ENCODE measurements around the gene PRKCE. TPM values are rescaled to one million over a fixed set of nuclear protein-coding genes. Genes with fewer than 3 reads are reported as not detected.

PRKCE gene
- total RNA-seq, 1 donor from 2014 or later, result 4.6 TPM

DNA sequence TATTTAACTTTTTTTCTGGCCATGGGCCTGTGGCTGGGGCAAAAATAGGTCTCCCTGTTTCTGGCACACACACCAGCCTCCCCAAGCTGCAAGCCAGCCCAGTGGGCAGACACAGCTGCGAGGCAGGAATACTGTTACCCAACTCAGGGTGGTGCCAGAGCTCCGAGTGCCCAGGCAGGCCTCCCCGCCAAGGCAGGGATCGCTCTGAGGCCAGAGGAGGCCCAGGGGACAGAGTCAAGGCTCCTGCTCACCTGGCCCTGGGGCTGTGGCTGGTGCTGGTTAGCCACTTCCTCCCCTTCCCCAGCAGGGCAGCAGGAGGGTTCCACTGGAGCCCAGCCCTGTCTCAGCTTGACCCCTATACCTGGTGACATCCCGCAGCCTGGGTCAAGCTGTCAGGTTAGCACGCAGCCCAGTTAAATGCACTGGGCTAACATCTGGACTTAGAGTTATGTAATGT is 578.7 kb downstream of the PRKCE start:
- Histone ChIP-seq H3K27ac (peak overlapping the region; percentile 24 to 42), H3K4me1 (peaks cover 0 to 8% of the 10 kb centered on the region in 2 donors), H3K27me3 (no peaks in the 10 kb centered on the region), H3K4me3 (no peak overlapping the region), H3K9me3 (no peaks in the 10 kb centered on the region), H3K36me3 (no peaks in the 10 kb centered on the region)
- intact Hi-C loops (cut with DNase I), result loop anchor here (5.0 kb wide), 2 partner anchors 62 to 132 kb away; no protein-coding TSS in a partner anchor
- DNase-seq (ENCODE audit: low spot score in 2 of 2), result peak in 1 of 2 donors; percentile 74
- TF ChIP-seq, protein P1, sequence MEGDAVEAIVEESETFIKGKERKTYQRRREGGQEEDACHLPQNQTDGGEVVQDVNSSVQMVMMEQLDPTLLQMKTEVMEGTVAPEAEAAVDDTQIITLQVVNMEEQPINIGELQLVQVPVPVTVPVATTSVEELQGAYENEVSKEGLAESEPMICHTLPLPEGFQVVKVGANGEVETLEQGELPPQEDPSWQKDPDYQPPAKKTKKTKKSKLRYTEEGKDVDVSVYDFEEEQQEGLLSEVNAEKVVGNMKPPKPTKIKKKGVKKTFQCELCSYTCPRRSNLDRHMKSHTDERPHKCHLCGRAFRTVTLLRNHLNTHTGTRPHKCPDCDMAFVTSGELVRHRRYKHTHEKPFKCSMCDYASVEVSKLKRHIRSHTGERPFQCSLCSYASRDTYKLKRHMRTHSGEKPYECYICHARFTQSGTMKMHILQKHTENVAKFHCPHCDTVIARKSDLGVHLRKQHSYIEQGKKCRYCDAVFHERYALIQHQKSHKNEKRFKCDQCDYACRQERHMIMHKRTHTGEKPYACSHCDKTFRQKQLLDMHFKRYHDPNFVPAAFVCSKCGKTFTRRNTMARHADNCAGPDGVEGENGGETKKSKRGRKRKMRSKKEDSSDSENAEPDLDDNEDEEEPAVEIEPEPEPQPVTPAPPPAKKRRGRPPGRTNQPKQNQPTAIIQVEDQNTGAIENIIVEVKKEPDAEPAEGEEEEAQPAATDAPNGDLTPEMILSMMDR (IDR thresholded peaks at IDR 0.05), result peak in 2 of 3 experiments; percentile 53 to 54

GRCh38 chr2:46230677-46231425 is 579.4 kb downstream of the PRKCE start:
- H3K4me3 ChIP-seq, result no peak overlapping the region
- H3K4me1 ChIP-seq, result peaks cover 0 to 8% of the 10 kb centered on the region in 2 donors
- peak overlapping the region in 1 of 2 donors; percentile 42 for H3K27ac ChIP-seq
- H3K27me3 ChIP-seq, result no peaks in the 10 kb centered on the region
- no peaks in the 10 kb centered on the region for H3K9me3 ChIP-seq
- intact Hi-C loops (cut with DNase I), result loop anchor here (5.0 kb wide), 2 partner anchors 61 to 131 kb away; no protein-coding TSS in a partner anchor
- no peaks in the 10 kb centered on the region for H3K36me3 ChIP-seq
- no peak for DNase-seq (ENCODE audit: low spot score in 2 of 2)
- TF ChIP-seq, protein P1 (IDR thresholded peaks at IDR 0.05), result no peak

- Histone ChIP-seq H3K27ac (no peak overlapping the region), H3K4me3 (no peak overlapping the region), H3K27me3 (no peaks in the 10 kb centered on the region), H3K9me3 (no peaks in the 10 kb centered on the region), H3K4me1 (peaks cover 0 to 8% of the 10 kb centered on the region in 2 donors), H3K36me3 (no peaks in the 10 kb centered on the region)
- TF ChIP-seq, protein P1 (IDR thresholded peaks at IDR 0.05), result no peak
- no peak for DNase-seq (ENCODE audit: low spot score in 2 of 2)
- intact Hi-C loops (cut with DNase I), result loop anchor here (5.0 kb wide), 2 partner anchors 61 to 131 kb away; no protein-coding TSS in a partner anchor
Measured at GRCh38 chr2:46231721-46232120, 580.2 kb downstream of the PRKCE start.

- no peak for DNase-seq (ENCODE audit: low spot score in 2 of 2)
- Histone ChIP-seq H3K27ac (no peak overlapping the region), H3K4me1 (peaks cover 0 to 8% of the 10 kb centered on the region in 2 donors), H3K36me3 (no peaks in the 10 kb centered on the region), H3K27me3 (no peaks in the 10 kb centered on the region), H3K4me3 (no peak overlapping the region), H3K9me3 (no peaks in the 10 kb centered on the region)
- TF ChIP-seq, protein P1 (IDR thresholded peaks at IDR 0.05), result no peak
- intact Hi-C loops (cut with DNase I), result loop anchor here (5.0 kb wide), 2 partner anchors 59 to 129 kb away; no protein-coding TSS in a partner anchor
Measured at GRCh38 chr2:46232860-46233259, 581.4 kb downstream of the PRKCE start.

GRCh38 chr2:46236006-46236875 is 584.8 kb downstream of the PRKCE start:
- Histone ChIP-seq H3K36me3 (no peaks in the 10 kb centered on the region), H3K4me1 (no peaks in the 10 kb centered on the region), H3K4me3 (no peak overlapping the region), H3K27ac (no peak overlapping the region), H3K9me3 (no peaks in the 10 kb centered on the region), H3K27me3 (no peaks in the 10 kb centered on the region)
- intact Hi-C loops (cut with DNase I), result no loop called here
- TF ChIP-seq, protein P1 (IDR thresholded peaks at IDR 0.05), result no peak
- no peak for DNase-seq (ENCODE audit: low spot score in 2 of 2)

All from ascending aorta (tissue), 2 donors.